Trophoblast cell (in vitro differentiated cells and primary cell): ENCODE data around the gene RBM17.

Source experiments
- DNase-seq, 2 donors: peaks; one replicate each; pipeline ENCODE4 v3.0.0-alpha.2; 2016
- H2AFZ ChIP-seq: 2 replicates; pipeline ENCODE4 v1.6.1; 2013; ENCODE audit warnings: low read length, moderate library complexity, mild to moderate bottlenecking; ENCODE audit not compliant: insufficient read depth, poor library complexity
- H2AK5ac ChIP-seq: 2 replicates; pipeline ENCODE4 v1.6.1; 2013; ENCODE audit warnings: mild to moderate bottlenecking, low read length
- H2BK120ac ChIP-seq: 2 replicates; pipeline ENCODE4 v1.6.1; 2013; ENCODE audit warnings: low read length, mild to moderate bottlenecking, moderate library complexity; ENCODE audit not compliant: insufficient read depth, poor library complexity
- H2BK12ac ChIP-seq: 2 replicates; pipeline ENCODE4 v1.6.1; 2013; ENCODE audit warnings: mild to moderate bottlenecking, low read length, moderate library complexity
- H2BK5ac ChIP-seq: 2 replicates; pipeline ENCODE4 v1.6.1; 2013; ENCODE audit warnings: low read length, low read depth, moderate library complexity, mild to moderate bottlenecking; ENCODE audit not compliant: poor library complexity
- H3K14ac ChIP-seq: 2 replicates; pipeline ENCODE4 v1.6.1; 2013; ENCODE audit warnings: mild to moderate bottlenecking, low read length
- H3K18ac ChIP-seq: 2 replicates; pipeline ENCODE4 v1.6.1; 2013; ENCODE audit warnings: mild to moderate bottlenecking, low read length
- H3K23ac ChIP-seq: 2 replicates; pipeline ENCODE4 v1.6.1; 2013; ENCODE audit warnings: low read length
- H3K27ac ChIP-seq: 2 replicates; pipeline ENCODE4 v1.5.1; 2013; ENCODE audit warnings: low read depth, mild to moderate bottlenecking, inconsistent platforms, low read length, moderate library complexity
- H3K27me3 ChIP-seq: 2 replicates; pipeline ENCODE4 v1.6.1; 2013; ENCODE audit warnings: inconsistent platforms, mild to moderate bottlenecking, low read length, moderate library complexity; ENCODE audit not compliant: insufficient read depth
- H3K36me3 ChIP-seq, 2 experiments: 1 replicate in 1 of 2; 2 replicates in 1 of 2; pipeline ENCODE4 v1.6.1; 2013; ENCODE audit warnings: low read length in 2 of 2, mild to moderate bottlenecking in 2 of 2, moderate library complexity in 1 of 2; ENCODE audit not compliant: insufficient read depth in 2 of 2, control insufficient read depth in 1 of 2
- H3K4ac ChIP-seq: 2 replicates; pipeline ENCODE4 v1.6.1; 2013; ENCODE audit warnings: low read depth, mild to moderate bottlenecking, low read length, moderate library complexity
- H3K4me1 ChIP-seq, 2 experiments: 1 replicate in 1 of 2; 2 replicates in 1 of 2; pipeline ENCODE4 v1.6.1; 2013; ENCODE audit warnings: low read length in 2 of 2, mild to moderate bottlenecking in 2 of 2, moderate library complexity in 1 of 2; ENCODE audit not compliant: insufficient read depth in 2 of 2, control insufficient read depth in 1 of 2
- H3K4me2 ChIP-seq: 2 replicates; pipeline ENCODE4 v1.6.1; 2013; ENCODE audit warnings: inconsistent platforms, mild to moderate bottlenecking, low read length, moderate library complexity
- H3K4me3 ChIP-seq: 2 replicates; pipeline ENCODE4 v1.5.1; 2013; ENCODE audit warnings: mild to moderate bottlenecking, low read depth, low read length, inconsistent platforms
- H3K79me1 ChIP-seq: one replicate; pipeline ENCODE4 v1.6.1; 2013; ENCODE audit warnings: low read length
- H3K79me2 ChIP-seq: 2 replicates; pipeline ENCODE4 v1.6.1; 2013; ENCODE audit warnings: low read length, mild to moderate bottlenecking; ENCODE audit not compliant: control insufficient read depth, insufficient read depth, poor library complexity
- H3K9ac ChIP-seq: 2 replicates; pipeline ENCODE4 v1.6.1; 2013; ENCODE audit warnings: mild to moderate bottlenecking, low read length
- H3K9me3 ChIP-seq: 2 replicates; pipeline ENCODE4 v1.6.1; 2013; ENCODE audit warnings: low read depth, mild to moderate bottlenecking, control low read depth, inconsistent platforms, low read length; ENCODE audit not compliant: insufficient read depth
- H4K12ac ChIP-seq: 2 replicates; pipeline ENCODE4 v1.6.1; 2013; ENCODE audit warnings: low read depth, mild to moderate bottlenecking, low read length, moderate library complexity
- H4K8ac ChIP-seq: 2 replicates; pipeline ENCODE4 v1.6.1; 2013; ENCODE audit warnings: low read depth, mild to moderate bottlenecking, low read length, moderate library complexity
- H4K91ac ChIP-seq: one replicate; pipeline ENCODE4 v1.6.1; 2013; ENCODE audit warnings: low read depth, mild to moderate bottlenecking, low read length, moderate library complexity
- WGBS: extraction: QIAGEN DNeasy Blood & Tissue Kit; methylation state at CpG from one replicate; pipeline ENCODE4 v1.1.7; 2013; ENCODE audit warnings: missing lambda C conversion rate; ENCODE audit not compliant: insufficient read length, insufficient coverage; ENCODE audit errors: extremely low coverage; 5-methylcytosine and 5-hydroxymethylcytosine counted together

Gene RBM17

GRCh38 chr10:6146013-6146785 lies 57.4 kb downstream of the RBM17 start:
- H3K27ac ChIP-seq, result no peak overlapping the region
- no peak overlapping the region for H2BK12ac ChIP-seq
- H3K27me3 ChIP-seq, result no peaks in the 10 kb centered on the region
- no peak overlapping the region for H3K9ac ChIP-seq
- H3K9me3 ChIP-seq, result peaks cover 4% of the 10 kb centered on the region
- peaks cover 9% of the 10 kb centered on the region for H3K79me1 ChIP-seq
- H3K4ac ChIP-seq, result peak overlapping the region; percentile 24
- H3K4me1 ChIP-seq, result peaks cover 11 to 24% of the 10 kb centered on the region in 2 experiments
- peak overlapping the region; percentile 93 for H3K4me2 ChIP-seq
- H3K14ac ChIP-seq, result peak overlapping the region; percentile 44
- no peak overlapping the region for H3K23ac ChIP-seq
- no peak overlapping the region for H4K8ac ChIP-seq
- H4K12ac ChIP-seq, result no peak overlapping the region
- H2AFZ ChIP-seq, result peak overlapping the region; percentile 10
- H2AK5ac ChIP-seq, result peak overlapping the region; percentile 45
- no peaks in the 10 kb centered on the region for H3K36me3 ChIP-seq
- no peak for DNase-seq
- peak overlapping the region; percentile 11 for H4K91ac ChIP-seq
- no CpG with 5 or more reads among the region's 22 CpGs for WGBS
- H3K79me2 ChIP-seq, result peaks cover 5% of the 10 kb centered on the region
- no peak overlapping the region for H2BK120ac ChIP-seq
- no peak overlapping the region for H3K4me3 ChIP-seq
- H2BK5ac ChIP-seq, result no peak overlapping the region
- peak overlapping the region; percentile 57 for H3K18ac ChIP-seq

DNA sequence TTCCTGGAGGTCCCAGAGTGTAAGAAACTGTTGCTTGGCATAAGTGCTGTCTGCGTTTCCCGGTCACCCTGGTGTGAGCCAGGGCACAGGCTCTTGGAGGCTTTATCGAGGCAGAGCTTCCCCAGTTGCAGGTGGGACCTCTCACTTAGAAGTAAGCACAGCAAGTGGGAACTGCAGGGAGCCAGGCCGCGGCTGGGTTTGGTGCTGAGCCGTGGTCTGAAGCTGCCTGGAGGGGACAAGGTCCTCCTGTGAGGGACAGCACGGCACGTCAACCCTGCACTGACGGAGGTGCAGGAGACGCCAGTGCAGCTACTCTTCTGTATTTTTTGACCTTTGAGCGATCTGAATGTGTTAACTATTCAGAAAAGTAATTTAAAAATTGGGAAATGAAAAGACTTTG lies 58.1 kb downstream of the RBM17 start:
- Histone ChIP-seq H2BK120ac (no peak overlapping the region), H3K14ac (no peak overlapping the region), H4K8ac (no peak overlapping the region), H3K18ac (no peak overlapping the region), H2BK5ac (no peak overlapping the region), H3K9me3 (peaks cover 4% of the 10 kb centered on the region), H3K36me3 (no peaks in the 10 kb centered on the region), H2AFZ (no peak overlapping the region), H3K4me3 (no peak overlapping the region), H3K27ac (no peak overlapping the region), H2BK12ac (no peak overlapping the region), H3K79me2 (peaks cover 5% of the 10 kb centered on the region), H3K4me1 (peaks cover 11 to 26% of the 10 kb centered on the region in 2 experiments), H3K23ac (no peak overlapping the region), H4K12ac (no peak overlapping the region), H3K4ac (no peak overlapping the region), H4K91ac (no peak overlapping the region), H3K79me1 (peaks cover 9% of the 10 kb centered on the region), H3K4me2 (no peak overlapping the region), H3K9ac (no peak overlapping the region), H2AK5ac (no peak overlapping the region), H3K27me3 (no peaks in the 10 kb centered on the region)
- WGBS, result no CpG with 5 or more reads among the region's 11 CpGs
- no peak for DNase-seq

- Histone ChIP-seq H2BK120ac (no peak overlapping the region), H4K8ac (no peak overlapping the region), H3K4me3 (peak overlapping the region; percentile 3), H3K9ac (no peak overlapping the region), H3K4ac (no peak overlapping the region), H4K12ac (no peak overlapping the region), H3K9me3 (peaks cover 4% of the 10 kb centered on the region), H4K91ac (no peak overlapping the region), H3K36me3 (no peaks in the 10 kb centered on the region), H3K27me3 (no peaks in the 10 kb centered on the region), H3K18ac (no peak overlapping the region), H3K4me1 (peaks cover 11 to 26% of the 10 kb centered on the region in 2 experiments), H2BK12ac (no peak overlapping the region), H3K14ac (no peak overlapping the region), H2BK5ac (no peak overlapping the region), H3K27ac (no peak overlapping the region), H3K79me2 (peaks cover 5% of the 10 kb centered on the region), H2AFZ (no peak overlapping the region), H2AK5ac (no peak overlapping the region), H3K23ac (no peak overlapping the region), H3K79me1 (peaks cover 9% of the 10 kb centered on the region), H3K4me2 (no peak overlapping the region)
- WGBS, result no CpG with 5 or more reads among the region's 7 CpGs
- DNase-seq, result peak; percentile 22 to 23
Observed at GRCh38 chr10:6148251-6148701, 59.4 kb downstream of the RBM17 start.

DNA sequence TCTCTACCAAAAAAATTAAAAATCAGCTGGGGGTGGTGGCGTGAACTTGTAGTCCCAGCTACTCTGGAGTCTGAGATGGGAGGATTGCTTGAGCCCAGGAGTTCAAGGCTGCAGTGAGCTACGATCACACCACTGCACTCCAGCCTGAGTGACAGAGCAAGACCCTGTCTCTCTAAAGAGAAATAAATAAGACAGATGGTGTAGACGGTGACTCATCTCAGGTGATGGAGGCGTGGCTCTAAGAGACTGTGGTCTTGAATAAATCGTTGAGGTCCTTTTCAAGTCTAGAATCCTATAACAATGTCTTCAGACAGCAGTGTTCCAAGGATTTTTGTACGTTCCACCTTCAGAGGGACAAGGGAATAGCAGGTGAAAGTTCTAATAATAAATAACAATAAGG lies 60.1 kb downstream of the RBM17 start:
- peaks cover 5% of the 10 kb centered on the region for H3K79me2 ChIP-seq
- H2AFZ ChIP-seq, result no peak overlapping the region
- no peak overlapping the region for H2AK5ac ChIP-seq
- no peak overlapping the region for H3K23ac ChIP-seq
- H2BK120ac ChIP-seq, result no peak overlapping the region
- no peak overlapping the region for H3K4ac ChIP-seq
- no peak overlapping the region for H4K8ac ChIP-seq
- H3K4me2 ChIP-seq, result no peak overlapping the region
- H3K27ac ChIP-seq, result no peak overlapping the region
- H4K12ac ChIP-seq, result no peak overlapping the region
- H3K9ac ChIP-seq, result no peak overlapping the region
- WGBS, result no CpG with 5 or more reads among the region's 6 CpGs
- H2BK5ac ChIP-seq, result no peak overlapping the region
- H3K79me1 ChIP-seq, result peaks cover 9% of the 10 kb centered on the region
- no peaks in the 10 kb centered on the region for H3K36me3 ChIP-seq
- no peak overlapping the region for H3K4me3 ChIP-seq
- H3K4me1 ChIP-seq, result peaks cover 11 to 26% of the 10 kb centered on the region in 2 experiments
- no peak overlapping the region for H3K18ac ChIP-seq
- H3K27me3 ChIP-seq, result no peaks in the 10 kb centered on the region
- no peak for DNase-seq
- H2BK12ac ChIP-seq, result no peak overlapping the region
- H3K14ac ChIP-seq, result no peak overlapping the region
- H3K9me3 ChIP-seq, result peaks cover 4% of the 10 kb centered on the region
- H4K91ac ChIP-seq, result no peak overlapping the region
